Erythroblast (primary cell): ENCODE measurements around the gene REEP6.

Experiments
- GATA1 ChIP-seq: IDR thresholded peaks from 2 replicates; pipeline ENCODE4 v1.6.1; 2011; ENCODE audit warnings: low read depth, mild to moderate bottlenecking, control low read depth, low read length, moderate library complexity
- POLR2A ChIP-seq: IDR thresholded peaks from 2 replicates; pipeline ENCODE4 v1.6.1; 2011; ENCODE audit warnings: mild to moderate bottlenecking, low read length

DNA sequence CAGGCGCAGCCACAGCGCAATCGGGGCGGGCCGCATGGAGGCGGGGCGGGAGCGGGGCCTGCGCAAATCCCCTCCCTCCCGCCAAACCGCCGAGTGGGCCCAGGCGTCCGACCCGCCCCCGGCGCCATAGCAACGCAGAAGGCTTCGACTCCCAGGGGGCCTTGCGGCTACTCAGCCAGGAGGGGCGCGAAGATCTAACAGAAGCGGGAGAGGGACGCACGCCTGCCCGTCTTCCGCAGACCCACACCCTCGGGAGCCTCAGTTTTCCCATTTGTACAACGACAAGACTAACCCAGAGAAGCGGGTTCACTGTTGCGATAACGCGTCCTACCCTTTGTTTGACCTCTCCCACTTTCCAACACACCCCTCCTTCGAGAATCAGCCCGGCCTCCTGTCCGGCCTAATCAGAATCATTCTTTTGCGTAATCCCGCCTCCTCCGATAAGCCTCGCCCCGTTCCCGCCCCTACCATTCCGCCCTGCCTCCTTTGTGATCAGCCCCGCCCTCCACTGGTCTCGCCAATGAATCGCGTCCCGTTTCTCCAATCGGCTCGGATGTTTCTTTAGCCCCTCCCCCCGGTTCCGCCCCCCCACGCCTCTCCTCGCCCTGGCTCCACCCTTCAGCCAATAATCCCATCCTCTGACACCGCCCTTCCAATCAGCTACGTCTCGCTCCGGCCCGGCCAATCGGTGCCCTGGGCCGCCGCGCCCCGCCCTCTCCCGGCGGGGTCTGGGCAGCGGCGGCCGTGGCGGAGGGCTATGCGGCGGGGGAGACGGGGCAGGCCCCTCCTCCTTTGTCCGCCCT is 469 bp upstream of the REEP6 start, which contains the start of gene PCSK4:
- TF ChIP-seq POLR2A (peak; percentile 13), GATA1 (no peak)
